ENCODE results near the gene PRPF19.

Gene PRPF19

GRCh38 chr11:60855726-60856633, 50.4 kb downstream of the PRPF19 start, which contains the start of gene PTGDR2:
PTGDR2 (minus strand) TSS chr11:60855950; CDS start chr11:60853722, 2,228 bp downstream.
- no peak for DNase-seq

- no peak for DNase-seq
Measured at GRCh38 chr11:60854847-60855725, 51.3 kb downstream of the PRPF19 start.

GRCh38 chr11:60854140-60854846, 52.1 kb downstream of the PRPF19 start:
- no peak for DNase-seq

- no peak for DNase-seq
Measured at GRCh38 chr11:60852982-60853950, 53.1 kb downstream of the PRPF19 start.

- DNase-seq = no peak
Measured at GRCh38 chr11:60852117-60852981, 54.0 kb downstream of the PRPF19 start.

- no peak for DNase-seq
Measured at GRCh38 chr11:60851327-60852104, 54.9 kb downstream of the PRPF19 start.

GRCh38 chr11:60849641-60850520, 56.5 kb downstream of the PRPF19 start:
- DNase-seq = no peak

GRCh38 chr11:60848714-60849151, 57.7 kb downstream of the PRPF19 start:
- no peak for DNase-seq

GRCh38 chr11:60847896-60848295, 58.5 kb downstream of the PRPF19 start:
- DNase-seq = no peak

- no peak for DNase-seq
Measured at GRCh38 chr11:60847281-60847680, 59.1 kb downstream of the PRPF19 start.

- DNase-seq = no peak
Measured at GRCh38 chr11:60845338-60845737, 61.0 kb downstream of the PRPF19 start.

- no peak for DNase-seq
Measured at GRCh38 chr11:60844870-60845221, 61.5 kb downstream of the PRPF19 start.

GRCh38 chr11:60844045-60844869, 62.1 kb downstream of the PRPF19 start:
- no peak for DNase-seq

GRCh38 chr11:60842668-60843600, 63.5 kb downstream of the PRPF19 start:
- no peak for DNase-seq

- peak; percentile 96 for DNase-seq
Measured at GRCh38 chr11:60841797-60842667, 64.4 kb downstream of the PRPF19 start, which contains the start of gene CCDC86. CCDC86 (plus strand) TSS chr11:60842113; CDS start chr11:60842125, 12 bp downstream.
